HG03442 (cell line): ENCODE measurements around the gene LENG1.
"Not testable (repeated sequence)": the region's sequence is repeated elsewhere in the genome, so short reads cannot be mapped to it uniquely, and the experiment has no call there.

ENCODE experiments used
- ATAC-seq: cut with Tn5 transposase; IDR thresholded peaks from one replicate; pipeline ENCODE4 v1.9.1; 2021; ENCODE audit warnings: mild to moderate bottlenecking, moderate library complexity; ENCODE audit not compliant: unreplicated experiment

LENG1 gene

GRCh38 chr19:54189735-54190502 lies 30.4 kb upstream of the LENG1 start:
- ATAC-seq = peak; percentile 43

GRCh38 chr19:54189145-54189734 lies 29.7 kb upstream of the LENG1 start, which contains the start of gene MBOAT7:
Gene MBOAT7, minus strand, starts transcription at chr19:54189580. Its CDS starts 1,072 bp downstream, at chr19:54188508.
- ATAC-seq = peak; percentile 12

- ATAC-seq = no peak
Observed at GRCh38 chr19:54188215-54188871, 28.8 kb upstream of the LENG1 start.

DNA sequence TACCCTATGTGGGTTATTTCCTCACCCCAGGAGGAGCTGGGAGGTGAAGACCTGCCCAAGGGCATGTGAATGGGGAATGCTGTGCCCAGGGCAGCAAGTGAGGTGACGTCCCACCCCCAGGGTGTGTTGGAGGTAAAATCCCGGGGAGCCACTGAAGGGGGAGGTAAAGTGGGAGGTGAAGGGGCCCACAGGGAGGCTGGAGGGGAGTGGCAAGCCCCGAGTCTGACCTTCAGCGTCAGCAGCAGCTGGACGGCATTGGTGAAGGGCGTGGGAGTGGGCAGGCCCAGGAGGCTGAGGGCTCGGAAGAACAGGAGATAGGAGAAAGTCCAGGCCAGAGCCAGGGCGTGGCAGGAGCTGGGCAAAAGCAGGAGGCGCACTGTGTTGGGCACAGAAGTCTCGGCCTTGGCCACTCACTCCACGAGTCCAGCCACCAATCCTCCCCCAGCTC lies 27.4 kb upstream of the LENG1 start:
- ATAC-seq = no peak

- ATAC-seq = no peak
Observed at GRCh38 chr19:54186351-54186750, 26.8 kb upstream of the LENG1 start.

- ATAC-seq = no peak
Observed at GRCh38 chr19:54183431-54183830, 23.9 kb upstream of the LENG1 start.

DNA sequence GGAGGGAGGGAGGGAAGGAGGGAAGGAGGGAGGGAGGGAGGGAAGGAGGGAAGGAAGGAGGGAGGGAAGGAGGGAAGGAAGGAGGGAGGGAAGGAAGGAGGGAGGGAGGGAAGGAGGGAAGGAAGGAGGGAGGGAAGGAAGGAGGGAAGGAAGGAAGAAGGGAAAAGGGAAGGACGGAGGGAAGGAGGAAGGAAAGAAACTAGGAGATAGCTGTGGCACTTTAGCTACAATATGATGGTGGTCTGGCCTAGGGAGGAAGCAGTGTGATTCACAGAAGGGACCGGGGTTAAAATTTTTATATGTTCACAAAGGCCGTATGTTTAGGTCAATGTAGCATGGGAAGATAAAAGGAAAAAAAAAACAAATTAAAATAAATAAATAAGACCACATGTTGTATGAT lies 22.4 kb upstream of the LENG1 start:
- not testable (repeated sequence) for ATAC-seq

- ATAC-seq = no peak
Observed at GRCh38 chr19:54180691-54181091, 21.2 kb upstream of the LENG1 start.

DNA sequence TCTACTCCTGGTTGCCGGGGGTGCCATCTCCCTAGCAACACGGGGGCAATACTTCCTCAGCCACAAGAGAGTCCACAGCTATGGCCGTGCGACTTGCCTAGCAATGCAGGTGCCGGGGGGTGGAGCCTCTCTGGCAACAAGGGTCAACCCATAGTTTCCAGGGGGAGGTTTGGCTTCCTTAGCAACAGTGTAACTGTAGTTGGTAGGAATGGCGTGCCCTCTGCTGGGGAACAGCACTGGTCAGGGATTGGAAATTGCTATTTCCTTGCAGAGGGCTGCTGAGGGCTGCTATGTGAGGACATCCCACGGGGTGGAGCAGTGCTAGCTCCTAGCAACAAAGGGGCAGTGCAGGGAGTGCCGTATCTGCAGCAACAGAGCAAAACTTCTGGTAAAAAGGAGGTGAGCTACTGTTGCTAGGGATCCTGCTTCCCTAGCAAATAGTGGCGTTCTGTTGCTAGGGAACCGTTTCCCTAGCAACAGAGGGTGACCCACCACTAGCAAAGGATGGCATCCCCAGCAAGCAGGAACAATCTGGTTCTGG lies 20.5 kb upstream of the LENG1 start:
- no peak for ATAC-seq

DNA sequence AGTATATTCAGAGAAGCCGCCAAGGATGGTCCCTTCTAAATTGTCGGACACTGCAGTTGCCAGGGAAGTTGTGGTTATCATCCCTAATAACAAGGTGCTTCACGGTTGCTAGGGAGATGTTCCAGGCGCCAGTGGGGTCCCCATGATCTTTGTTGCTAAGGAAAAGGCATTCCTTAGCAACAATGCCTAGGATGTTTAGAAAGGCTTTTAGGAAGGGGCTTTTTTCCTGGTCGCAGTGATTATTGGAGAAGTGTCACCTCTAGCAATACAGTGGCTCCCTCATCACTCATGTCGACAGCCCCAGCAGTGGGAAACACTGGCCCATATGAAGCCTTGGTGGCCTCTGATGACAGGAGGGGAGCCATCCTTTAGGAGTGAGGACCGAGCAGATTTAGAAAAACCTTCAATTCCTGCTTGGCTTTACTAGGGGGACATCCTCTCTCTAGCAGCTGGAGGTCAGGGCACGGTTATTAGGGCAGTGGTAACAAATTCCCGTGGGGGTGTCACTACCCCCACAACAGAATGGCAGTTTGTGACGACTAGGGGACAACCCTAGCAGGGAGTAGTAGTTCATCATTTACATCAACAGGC lies 19.8 kb upstream of the LENG1 start:
- ATAC-seq = no peak

DNA sequence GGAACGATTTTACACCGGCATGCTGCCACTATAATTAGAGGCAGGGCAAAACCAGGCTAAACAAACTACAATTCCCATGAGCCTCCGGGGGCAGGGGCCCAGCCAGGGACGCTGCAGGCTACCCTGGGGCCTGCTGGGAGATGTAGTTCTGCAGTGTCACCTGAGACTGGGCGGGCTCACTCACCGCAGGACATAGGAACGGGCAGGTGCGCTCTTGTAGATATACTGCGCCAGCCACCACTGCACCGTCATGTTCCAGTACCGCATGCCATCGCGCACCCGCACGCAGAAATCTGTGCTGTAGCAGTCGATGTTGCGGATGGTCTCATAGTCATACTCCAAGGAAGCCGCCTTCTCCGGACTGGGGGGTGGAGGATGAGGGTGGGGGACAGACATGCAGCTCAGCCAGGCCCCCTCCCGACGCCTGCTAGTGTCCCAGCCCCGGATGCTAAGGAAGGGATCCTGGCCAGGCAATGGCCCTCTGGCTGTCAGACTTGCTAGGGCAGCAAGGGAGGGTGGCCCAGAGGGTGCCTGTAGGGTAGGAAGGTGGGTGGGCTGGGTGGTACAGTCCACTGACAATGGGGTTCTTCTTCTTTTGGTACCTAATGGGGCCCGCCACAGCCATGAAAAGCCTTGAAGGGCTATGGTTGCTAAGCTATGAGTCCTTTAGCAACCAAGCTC lies 19.2 kb upstream of the LENG1 start:
- ATAC-seq = no peak

DNA sequence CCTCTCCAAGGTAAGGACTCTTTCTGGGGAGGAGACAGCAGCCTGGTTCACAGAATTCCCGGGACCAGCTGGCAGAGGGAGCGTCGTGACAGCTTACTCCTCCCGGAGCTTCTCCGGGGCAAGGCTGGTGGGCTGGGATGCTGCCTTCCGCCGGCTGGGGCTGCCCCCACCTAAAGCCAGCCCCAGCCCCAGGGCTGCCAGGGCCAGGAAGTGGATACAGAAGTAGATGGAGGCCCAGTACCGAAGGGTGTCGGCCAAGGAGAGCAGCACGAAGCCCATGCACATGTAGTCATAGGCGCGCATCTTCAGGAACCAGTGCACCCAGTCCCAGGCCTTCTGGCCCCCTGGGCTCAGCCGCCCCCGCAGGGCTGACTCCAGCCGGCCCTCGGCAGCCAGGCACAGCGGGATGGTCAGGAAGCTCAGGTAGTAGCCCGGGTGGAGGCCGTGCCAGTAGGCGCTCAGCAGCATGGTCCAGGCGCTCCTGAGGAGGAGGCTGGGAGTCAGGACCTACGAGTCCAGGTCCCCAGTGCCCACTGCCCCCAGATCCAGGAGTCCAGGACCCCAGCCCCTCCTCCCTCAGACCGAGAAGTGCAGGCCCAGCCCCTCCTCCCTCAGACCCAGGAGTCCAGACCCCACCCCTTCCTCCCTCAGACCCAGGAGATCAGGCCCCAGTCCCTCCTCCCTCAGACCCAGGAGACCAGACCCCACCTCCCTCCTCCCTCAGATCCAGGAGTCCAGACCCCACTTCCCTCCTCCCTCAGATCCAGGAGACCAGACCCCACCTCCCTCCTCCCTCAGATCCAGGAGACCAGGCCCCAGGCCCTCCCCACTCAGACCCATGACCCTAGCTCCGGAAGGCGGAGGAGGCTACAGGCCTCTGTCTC lies 14.7 kb upstream of the LENG1 start:
- no peak for ATAC-seq

GRCh38 chr19:54173359-54173699 lies 13.8 kb upstream of the LENG1 start:
- ATAC-seq = no peak

DNA sequence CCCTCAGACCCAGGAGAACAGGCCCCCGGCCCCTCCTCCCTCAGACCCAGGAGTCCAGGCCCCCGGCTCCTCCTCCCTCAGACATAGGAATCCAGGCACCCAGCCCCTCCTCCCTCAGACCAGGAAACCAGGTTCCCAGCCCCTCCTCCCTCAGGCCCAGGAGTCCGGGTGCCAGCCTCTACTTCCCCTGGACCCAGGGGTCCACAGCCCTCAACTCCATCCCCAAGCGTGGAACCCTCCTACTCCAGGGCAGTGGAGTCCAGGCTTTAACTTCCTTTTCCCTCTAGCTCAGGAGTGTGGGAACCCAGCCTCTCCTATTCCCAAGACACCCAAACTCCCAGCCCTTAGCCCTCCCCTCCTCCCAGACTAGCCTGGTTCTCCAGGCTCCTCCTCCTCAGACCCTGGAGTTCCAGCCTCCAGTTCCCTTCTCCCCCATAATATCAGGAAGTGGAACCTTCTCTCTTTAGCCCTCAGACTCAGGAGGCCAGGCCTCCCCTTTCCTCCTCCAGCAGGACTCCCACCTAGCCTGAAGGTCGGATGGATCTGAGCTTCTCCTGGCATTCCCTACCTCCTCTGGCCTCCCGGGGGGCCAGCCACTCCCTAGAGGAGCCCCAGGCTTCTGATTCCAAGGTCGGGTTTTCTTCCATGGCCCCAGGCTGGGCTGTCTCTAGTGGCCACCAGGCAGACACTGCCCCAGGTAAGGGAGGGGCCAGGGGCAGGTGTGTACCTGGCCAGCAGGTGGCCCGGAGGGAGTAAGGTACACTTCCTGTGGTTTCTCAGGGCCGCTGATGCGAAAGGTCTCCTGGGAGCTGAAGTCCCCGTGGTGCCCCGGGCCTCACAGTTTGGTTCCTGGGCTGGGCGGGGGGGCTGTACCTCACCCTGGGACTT lies 13.2 kb upstream of the LENG1 start, which contains the start of gene TMC4:
Gene TMC4 (minus strand): TSS at position 690 of the 888 bp plus-strand sequence. CDS start 43 bp downstream, at position 647.
- no peak for ATAC-seq

GRCh38 chr19:54171736-54172431 lies 12.4 kb upstream of the LENG1 start:
- ATAC-seq = not testable (repeated sequence)

GRCh38 chr19:54169149-54169740 lies 9.7 kb upstream of the LENG1 start:
- no peak for ATAC-seq

GRCh38 chr19:54168174-54168917 lies 8.8 kb upstream of the LENG1 start:
- peak; percentile 50 for ATAC-seq
